GM12873 (cell line): ENCODE results near the gene TIMP4.

Experiments used
- TF ChIP-seq, protein P1 (sequence below): IDR thresholded peaks from 2 replicates; pipeline ENCODE4 v1.5.1; 2012; ENCODE audit warnings: low read depth, mild to moderate bottlenecking, moderate library complexity, low read length, control low read depth; ENCODE audit not compliant: insufficient read depth; ENCODE audit errors: missing control alignments

The TIMP4 gene

DNA sequence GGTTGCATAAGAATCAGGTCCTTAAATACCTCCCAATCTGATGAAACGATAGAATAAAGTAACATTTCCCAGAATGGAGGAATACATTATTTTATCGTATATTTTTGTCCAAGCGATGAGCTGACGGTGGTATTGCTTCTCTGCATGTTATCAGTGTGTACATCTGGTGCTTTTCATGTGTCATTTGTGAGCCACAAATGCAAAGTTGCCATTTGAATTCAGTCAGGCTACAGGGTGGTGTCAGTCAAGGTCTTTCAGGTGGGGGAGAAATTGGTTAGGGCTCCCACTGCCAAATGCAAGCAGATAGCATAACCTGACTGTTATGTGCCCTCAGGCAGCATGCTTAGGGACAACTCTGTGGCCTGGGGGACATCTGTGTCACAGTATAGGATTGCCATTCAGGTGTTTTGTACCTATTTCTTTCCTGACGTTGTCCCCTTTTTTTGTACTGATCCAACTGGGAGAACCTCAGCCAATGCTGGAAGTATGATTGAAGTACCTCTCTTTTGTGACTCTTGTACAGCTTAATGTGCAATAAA, 26.5 kb upstream of the TIMP4 start:
- TF ChIP-seq, protein P1, sequence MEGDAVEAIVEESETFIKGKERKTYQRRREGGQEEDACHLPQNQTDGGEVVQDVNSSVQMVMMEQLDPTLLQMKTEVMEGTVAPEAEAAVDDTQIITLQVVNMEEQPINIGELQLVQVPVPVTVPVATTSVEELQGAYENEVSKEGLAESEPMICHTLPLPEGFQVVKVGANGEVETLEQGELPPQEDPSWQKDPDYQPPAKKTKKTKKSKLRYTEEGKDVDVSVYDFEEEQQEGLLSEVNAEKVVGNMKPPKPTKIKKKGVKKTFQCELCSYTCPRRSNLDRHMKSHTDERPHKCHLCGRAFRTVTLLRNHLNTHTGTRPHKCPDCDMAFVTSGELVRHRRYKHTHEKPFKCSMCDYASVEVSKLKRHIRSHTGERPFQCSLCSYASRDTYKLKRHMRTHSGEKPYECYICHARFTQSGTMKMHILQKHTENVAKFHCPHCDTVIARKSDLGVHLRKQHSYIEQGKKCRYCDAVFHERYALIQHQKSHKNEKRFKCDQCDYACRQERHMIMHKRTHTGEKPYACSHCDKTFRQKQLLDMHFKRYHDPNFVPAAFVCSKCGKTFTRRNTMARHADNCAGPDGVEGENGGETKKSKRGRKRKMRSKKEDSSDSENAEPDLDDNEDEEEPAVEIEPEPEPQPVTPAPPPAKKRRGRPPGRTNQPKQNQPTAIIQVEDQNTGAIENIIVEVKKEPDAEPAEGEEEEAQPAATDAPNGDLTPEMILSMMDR = no peak

GRCh38 chr3:12184541-12184940, 25.8 kb upstream of the TIMP4 start:
- TF ChIP-seq, protein P1 = no peak

- TF ChIP-seq, protein P1 = no peak
Measured at GRCh38 chr3:12182687-12183441, 24.2 kb upstream of the TIMP4 start.

- TF ChIP-seq, protein P1 = no peak
Measured at GRCh38 chr3:12181806-12182205, 23.1 kb upstream of the TIMP4 start.

GRCh38 chr3:12181301-12181700, 22.6 kb upstream of the TIMP4 start:
- TF ChIP-seq, protein P1 = no peak

GRCh38 chr3:12180631-12181030, 21.9 kb upstream of the TIMP4 start:
- TF ChIP-seq, protein P1 = no peak

DNA sequence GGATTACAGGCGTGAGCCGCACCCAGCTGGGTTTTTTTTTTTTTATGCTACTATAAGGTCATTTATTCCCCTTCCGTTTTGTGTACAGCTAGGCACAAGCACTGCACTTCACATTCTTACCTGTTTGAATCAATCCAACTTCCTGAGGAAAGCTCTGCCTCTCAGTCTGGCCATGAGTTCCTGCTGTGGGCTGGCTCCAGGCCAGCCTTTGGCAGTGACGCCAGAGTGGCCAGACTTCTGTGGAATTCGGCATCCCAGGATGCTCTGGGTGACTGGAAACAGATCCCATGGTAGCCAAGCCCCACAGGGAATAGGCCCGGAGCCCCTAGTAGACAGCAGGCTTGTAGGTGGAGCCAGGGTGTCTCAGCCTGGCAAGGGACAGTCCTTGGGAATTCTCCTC, 21.5 kb upstream of the TIMP4 start:
- TF ChIP-seq, protein P1 = no peak
